Gastrocnemius medialis (tissue), 4 donors: ENCODE results near the gene GKN2.

Source experiments
- CTCF ChIP-seq, 5 experiments: fragments of 450-650 bp in 3 of 5; fragments of 200-600 bp in 2 of 5; sonication (generic) in 2 of 5; IDR thresholded peaks in 4 of 5; conservative IDR thresholded peaks in 1 of 5; 1 replicate in 4 of 5; 2 replicates in 1 of 5; pipeline ENCODE4 v1.5.1; 2016 to 2019; ENCODE audit warnings: antibody characterized with exemption in 5 of 5, mild to moderate bottlenecking in 3 of 5, moderate library complexity in 3 of 5
- POLR2A ChIP-seq, 2 donors: fragments of 450-650 bp; IDR thresholded peaks; one replicate each; pipeline ENCODE4 v1.6.1; 2017; ENCODE audit warnings: antibody characterized with exemption in 2 of 2, mild to moderate bottlenecking in 2 of 2, moderate library complexity in 2 of 2

- TF ChIP-seq CTCF (IDR thresholded peaks at IDR 0.05 in 4 of 5, conservative IDR thresholded peaks at IDR 0.05 in 1 of 5): peak; percentile 42 to 80 (median 57)
- no peak for TF ChIP-seq POLR2A (IDR thresholded peaks at IDR 0.05)
Observed at GRCh38 chr2:68943581-68944568, 8.8 kb downstream of the GKN2 start.
